Measurements from ENCODE around the gene ZNF362.
"Not testable (repeated sequence)": the region's sequence is repeated elsewhere in the genome, so short reads cannot be mapped to it uniquely, and the experiment has no call there.

The ZNF362 gene

DNA sequence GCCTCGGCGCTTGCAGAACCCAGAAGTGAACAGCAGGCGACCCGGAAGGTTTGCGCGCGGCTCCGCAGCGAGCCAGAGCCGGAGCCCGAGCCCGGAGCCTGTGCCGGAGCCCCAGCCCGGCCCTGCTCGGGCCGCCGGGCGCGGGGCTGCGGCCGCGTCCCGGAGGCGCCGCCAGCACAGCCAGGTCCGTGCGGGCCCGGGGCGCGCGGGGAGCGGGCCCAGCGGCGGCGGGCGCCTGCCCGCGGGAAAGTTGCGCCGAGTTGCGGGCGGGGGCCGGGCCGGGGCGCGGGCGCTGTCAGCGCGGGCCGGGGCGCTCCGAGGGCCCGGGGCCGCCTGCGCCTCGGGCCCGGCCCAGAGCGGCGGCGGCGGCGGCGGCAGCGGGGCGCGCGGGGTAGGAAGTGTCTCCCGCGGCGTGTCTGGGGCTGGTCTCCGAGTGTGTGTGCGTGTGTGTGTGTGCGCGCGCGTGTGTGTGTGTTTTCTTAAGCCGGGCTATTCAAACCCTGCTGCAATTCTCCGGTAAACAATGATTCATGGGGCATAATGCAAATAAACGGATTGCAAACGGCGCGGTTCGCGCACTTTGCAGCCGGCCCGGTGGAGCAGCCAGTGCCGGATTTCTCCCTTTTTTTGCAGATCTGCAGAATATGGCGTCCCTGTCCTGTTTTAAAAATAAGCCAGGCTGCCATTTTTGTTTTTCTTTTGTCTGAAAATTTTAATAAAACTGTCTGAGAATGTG is at the start of gene ZNF362:
ZNF362 (plus strand) TSS at position 22 of the 736 bp plus-strand sequence. CDS start 14,083 bp downstream, outside the sequence.
- DNase-seq (ENCODE audit: low read depth): no peak

DNA sequence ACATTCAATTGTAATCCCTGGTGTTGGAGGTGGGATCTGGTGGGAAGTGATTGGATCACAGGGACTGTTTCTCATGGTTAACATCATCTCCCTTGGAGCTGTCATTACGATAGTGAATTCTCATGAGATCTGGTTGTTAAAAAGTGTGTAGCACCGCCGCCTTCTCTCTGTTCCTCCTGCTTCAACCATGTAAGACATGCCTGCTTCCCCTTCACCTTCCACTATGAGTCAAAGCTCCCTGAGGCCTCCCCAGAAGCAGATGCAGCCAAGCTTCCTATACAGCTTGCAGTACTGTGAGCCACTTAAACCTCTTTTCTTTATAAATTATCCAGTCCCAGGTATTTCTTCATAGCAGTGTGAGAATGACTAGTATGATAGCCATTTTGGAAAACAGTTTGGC is 44.3 kb upstream of the ZNF362 start:
- DNase-seq (ENCODE audit: low read depth): no peak

GRCh38 chr1:33219886-33220661 is 36.2 kb upstream of the ZNF362 start:
- no peak for DNase-seq (ENCODE audit: low read depth)

DNA sequence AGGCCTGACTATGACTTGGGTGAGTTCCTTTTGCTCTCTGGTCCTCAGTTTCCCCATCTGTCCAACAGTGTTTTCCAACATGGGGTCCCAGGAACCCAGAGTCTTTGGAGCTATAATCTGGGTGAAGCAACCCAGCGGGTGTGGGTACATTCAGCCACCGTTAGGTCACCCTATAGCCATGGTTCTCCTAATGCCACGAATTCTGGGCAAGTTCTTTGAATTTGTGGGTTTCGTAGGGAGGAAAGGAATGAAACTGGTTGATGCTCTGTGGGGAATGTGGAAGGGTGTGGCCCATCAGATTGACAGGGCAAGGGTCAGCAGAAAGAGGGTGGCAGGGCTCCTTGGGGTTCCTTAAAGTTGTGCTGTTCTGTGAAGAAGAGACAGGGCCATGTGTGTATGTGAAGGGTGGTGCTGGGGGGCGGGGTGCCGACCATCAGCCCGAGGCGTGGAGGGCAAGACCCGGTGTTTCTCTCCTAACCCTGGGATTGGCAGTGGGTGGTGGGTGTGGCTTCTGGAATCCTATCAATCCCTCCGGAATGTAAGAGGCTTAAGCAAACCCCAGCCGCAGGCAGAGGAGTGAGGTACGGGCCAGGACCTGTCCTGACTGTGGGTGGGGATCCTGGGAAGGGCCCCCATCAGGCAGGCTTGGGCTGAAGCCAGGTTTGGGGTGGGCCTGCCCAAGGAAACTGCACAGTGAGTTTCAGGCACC is 35.5 kb upstream of the ZNF362 start:
- DNase-seq (ENCODE audit: low read depth): no peak

- no peak for DNase-seq (ENCODE audit: low read depth)
Measured at GRCh38 chr1:33221385-33221758, 34.9 kb upstream of the ZNF362 start.

DNA sequence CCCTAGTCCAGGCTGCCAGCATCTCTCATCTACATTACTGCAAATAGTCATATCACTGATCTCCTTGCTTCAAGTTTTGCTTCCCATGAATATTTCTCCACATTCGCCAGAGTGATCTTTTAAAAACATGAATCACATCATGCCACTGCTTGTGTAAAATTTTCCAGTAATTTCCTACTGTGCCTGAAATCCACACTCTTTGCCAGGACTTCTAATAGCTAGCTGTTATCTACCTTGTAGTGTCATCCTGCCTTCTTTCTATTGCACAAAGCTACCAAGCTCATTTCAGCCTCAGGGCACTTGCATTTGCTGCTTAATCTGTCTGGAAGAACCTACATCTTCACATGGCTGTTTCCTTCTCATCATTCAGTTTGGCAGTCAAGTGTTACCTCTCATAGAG is 33.9 kb upstream of the ZNF362 start:
- DNase-seq (ENCODE audit: low read depth): no peak

DNA sequence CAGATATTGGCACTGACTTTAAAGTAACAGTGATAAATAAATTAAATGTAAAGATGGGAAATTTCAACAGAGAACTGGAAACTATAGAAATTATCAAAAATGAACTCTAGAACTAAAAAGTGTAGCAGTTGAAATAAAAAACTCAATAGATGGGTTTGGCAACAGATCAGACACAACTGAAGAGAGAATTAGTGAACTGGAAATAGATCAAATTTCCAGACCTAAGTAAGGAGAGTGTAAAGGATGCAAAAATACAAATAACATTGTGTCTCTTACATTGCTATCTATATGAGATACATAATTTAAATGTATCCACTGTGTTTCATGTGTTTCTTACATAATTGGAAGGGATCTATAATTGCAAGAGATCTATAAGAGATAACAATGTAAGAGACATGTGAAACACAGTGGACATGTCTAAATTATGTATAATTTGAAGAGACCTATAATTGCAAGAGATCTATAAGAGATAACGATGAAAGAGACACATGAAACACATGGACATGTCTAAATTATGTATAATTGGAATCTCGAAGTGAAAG is 32.1 kb upstream of the ZNF362 start:
- DNase-seq (ENCODE audit: low read depth): no peak

DNA sequence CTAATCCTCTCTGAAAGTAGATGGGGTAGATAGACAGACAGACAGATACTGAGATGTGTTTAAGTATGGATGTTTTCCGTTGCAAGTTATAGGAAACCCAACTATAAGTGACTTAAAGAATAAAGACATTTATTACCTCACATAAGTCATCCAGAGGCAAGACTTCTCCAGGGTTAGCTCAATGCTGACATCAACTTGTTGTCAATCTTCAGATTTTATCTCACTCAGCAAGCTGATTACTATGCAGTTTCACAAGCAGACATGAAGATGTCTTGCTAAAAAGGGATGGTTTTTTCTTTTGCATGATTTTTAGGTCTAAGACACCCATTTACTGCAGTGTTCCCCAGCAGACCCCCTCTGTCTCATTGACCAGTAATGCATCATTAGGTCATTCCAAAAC is 30.7 kb upstream of the ZNF362 start:
- no peak for DNase-seq (ENCODE audit: low read depth)

DNA sequence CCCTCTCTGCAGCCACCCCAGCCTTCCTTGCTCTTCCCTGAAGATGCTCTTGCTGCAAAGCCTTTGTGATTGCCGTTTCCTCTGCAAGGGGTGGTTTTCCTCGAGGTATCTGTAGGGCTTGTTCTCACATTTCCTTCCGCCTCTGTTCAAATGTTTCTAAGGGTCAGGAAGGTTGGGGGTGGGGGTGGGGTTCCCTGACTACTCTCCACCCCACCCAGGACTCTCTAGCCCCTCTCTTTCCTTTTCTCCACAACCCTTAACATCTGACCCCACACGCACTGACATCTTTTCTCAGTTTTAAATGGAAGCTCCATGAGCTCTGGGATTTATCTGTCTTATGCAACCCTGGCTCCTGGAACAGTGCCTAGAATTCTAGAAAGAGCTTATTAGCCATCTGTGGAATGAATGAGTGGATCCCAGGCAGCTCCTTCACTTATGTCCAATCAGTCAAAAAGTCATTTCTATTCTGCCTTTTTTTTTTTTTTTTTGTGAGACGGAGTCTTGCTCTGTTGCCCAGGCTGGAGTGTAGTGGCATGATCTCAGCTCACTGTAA is 27.3 kb upstream of the ZNF362 start:
- DNase-seq (ENCODE audit: low read depth): peak; percentile 92

DNA sequence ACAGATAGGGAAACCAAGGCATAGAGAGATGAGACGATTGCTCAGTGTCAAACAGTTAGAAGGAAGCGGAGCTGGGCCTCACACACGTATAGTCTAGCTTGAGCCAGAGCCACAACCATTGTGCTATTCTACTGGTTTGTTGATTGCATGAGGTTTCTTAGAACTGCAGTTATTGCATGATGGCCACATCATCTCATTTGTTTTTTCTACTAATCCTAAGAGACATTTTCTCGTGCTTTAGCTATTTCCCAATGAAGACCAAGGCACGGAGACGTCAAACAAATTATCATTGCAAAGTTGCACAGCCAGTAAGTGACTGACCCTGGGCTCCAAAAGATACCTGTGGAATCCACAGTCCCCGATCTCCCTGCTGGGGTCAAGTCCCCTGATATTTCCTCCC is 25.1 kb upstream of the ZNF362 start:
- DNase-seq (ENCODE audit: low read depth): no peak

GRCh38 chr1:33232716-33233115 is 23.6 kb upstream of the ZNF362 start:
- no peak for DNase-seq (ENCODE audit: low read depth)

DNA sequence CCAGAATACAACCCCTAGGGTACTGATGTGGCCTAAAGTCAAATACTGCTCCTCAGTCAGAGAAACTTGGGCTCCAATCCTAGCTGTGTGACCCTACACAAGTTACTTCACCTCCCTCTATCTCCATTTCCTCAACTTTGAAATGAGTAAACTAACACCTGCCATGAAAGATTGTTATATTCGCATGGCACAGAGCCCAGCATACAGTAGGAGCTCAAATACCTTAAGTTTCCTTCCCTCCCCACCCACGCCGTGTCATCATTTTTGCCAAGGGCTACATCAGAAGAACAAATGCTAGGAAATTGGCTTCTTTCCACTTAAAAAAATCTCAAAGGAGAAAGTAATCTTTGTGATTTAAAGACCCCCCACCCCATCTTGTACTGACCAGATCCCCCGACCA is 22.2 kb upstream of the ZNF362 start:
- DNase-seq (ENCODE audit: low read depth): no peak

- no peak for DNase-seq (ENCODE audit: low read depth)
Measured at GRCh38 chr1:33234588-33234990, 21.7 kb upstream of the ZNF362 start.

DNA sequence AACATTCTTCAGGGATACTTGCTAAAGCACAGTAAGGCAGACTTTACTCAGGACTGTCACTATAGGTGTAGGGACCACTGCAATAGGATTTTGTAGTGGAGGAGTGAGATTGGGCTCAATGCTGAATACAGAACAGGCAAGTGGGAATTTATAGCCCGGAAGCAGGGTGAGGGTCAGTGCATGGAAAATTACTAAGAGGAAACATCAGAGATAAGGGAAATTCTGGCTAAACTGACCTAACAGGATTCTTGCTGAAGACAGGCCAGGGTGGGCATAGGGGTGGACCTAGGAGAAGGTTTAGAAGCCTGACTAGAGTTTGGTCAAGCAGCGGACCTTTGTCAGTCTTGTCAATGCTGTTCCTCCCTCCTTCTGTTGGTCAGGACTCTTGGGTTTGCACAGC is 20.8 kb upstream of the ZNF362 start:
- DNase-seq (ENCODE audit: low read depth): no peak

DNA sequence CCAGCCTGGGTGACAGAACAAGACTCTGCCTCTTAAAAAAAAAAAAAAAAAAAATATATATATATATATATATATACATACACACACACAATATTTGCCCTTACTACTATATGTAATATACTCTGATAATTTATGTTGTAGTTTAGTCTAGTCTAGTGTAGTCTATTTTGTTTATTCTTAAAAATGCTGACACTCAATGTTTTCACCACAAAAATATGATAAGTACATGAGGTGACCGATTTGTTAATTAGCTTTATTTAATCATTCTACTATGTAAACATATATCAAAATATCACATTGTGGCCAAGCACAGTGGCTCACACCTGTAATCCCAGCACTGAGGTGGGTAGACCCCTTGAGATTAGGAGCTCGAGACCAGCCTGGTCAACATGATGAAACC is 19.8 kb upstream of the ZNF362 start:
- no peak for DNase-seq (ENCODE audit: low read depth)

DNA sequence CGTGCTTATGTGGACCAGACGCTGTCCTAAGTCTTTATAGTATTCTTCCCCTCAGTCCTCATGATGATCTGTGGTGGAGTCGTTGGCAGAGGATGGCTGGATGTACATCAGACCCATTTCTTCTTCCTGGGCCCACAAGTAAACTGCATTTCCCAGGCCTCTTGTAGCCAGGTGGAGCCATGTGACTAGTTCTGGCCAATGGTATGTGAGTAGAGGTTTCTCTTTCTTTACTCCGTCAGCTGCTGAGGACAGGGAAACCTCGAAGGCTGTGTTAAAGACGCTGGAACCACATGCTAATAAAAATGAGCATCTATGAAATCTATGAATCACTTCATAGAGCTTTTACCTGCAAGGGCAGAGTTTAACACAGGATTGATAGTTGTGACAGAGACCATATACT is 18.7 kb upstream of the ZNF362 start:
- no peak for DNase-seq (ENCODE audit: low read depth)

DNA sequence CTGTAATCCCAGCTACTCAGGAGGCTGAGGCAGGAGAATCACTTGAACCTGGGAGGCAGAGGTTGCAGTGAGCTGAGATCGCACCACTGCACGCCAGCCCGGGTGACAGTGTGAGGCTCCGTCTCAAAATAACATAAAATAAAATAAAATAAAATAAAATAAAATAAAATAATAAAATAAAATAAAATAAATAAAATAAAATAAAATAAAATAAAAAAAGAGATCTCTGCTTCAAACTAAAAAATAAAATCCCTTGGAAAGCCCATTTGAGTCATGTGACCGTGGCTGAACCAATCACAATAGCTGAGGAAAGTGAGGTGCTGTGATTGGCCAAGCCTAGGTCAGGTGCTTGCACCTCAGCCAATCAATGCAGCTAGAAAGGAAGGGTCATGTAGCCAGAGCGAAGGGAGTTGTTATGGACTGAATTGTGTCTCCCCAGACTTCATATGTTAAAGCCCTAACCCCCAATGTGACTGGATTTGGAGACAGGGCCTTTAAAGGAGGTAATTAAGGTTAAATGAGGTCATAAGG is 18.0 kb upstream of the ZNF362 start:
- not testable (repeated sequence) for DNase-seq (ENCODE audit: low read depth)

GRCh38 chr1:33239410-33239809 is 16.9 kb upstream of the ZNF362 start:
- not testable (repeated sequence) for DNase-seq (ENCODE audit: low read depth)

GRCh38 chr1:33241866-33242265 is 14.4 kb upstream of the ZNF362 start:
- DNase-seq (ENCODE audit: low read depth): no peak

DNA sequence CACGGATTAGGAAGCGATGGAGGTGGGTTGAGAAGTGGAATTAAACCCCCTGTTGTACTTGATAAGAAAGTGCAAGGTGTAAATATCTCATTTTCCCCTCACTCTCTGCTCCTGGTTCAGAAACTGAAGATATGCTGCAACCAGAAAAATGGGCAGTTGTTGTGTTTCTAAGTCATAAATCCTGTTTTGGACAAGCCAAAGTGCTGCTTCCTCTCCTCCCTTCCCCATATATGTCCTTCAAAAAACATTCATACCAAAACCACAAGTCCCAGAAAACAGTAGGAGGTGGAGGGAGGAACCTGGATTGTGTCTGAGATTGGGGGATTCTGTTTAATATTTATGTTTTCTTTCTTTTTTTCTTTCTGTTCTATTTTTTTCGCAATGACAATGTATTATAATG is 13.6 kb upstream of the ZNF362 start:
- DNase-seq (ENCODE audit: low read depth): no peak

DNA sequence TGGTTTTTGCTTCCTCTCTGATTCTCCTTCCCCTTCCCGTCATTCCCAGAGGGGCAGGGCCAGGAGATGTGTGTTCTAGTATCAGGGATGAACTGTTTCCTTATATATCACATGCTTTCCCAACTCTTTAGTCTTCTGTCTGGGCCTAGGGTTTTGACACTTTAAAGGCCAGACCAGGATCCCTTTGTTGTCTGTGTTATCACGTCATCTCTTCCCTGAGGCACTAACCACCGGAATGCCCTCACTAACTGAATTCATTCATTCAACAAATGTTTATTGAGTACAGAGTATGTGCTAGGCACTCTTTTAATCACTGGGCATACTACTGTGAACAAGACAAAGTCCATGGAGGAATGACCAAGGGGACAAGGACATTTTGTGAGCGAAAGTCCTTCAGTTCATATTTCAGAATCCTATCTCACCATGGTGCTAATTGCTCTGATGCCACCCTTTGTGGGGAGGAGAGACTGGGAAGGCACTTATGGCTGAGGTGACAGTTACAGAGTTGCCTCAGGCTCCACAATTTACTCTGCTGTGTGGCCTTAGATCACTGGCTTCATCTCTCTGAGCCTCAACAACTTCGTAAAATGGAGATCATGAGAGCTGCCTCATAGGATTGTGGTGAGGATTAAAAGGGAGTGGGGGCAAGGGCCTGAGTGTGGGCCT is 12.0 kb upstream of the ZNF362 start:
- no peak for DNase-seq (ENCODE audit: low read depth)

DNA sequence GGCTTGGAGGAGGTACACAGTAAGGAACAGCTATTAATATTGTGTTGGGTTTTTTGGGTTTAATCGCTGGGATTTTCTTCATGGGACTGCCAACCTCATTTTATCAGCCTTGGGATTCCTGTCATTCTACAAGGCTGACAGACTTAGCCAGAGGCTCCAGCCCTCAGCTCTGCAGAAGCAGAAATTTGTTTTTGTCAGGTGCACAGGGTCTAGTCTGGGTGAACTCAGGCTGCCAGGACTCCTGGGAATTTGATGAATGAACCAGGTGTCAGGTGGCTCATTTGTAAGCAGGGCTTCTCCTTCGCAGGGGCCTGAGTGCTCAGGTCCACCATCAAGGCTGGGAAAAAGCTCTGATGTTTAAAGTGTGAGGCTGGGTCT is 11.5 kb upstream of the ZNF362 start:
- DNase-seq (ENCODE audit: low read depth): no peak

All from GM04504 (cell line).